GM19463 (cell line): ENCODE results near the gene CEMIP.

Experiments
- ATAC-seq: cut with Tn5 transposase; IDR thresholded peaks from one replicate; pipeline ENCODE4 v1.9.1; 2021; ENCODE audit warnings: mild to moderate bottlenecking, moderate library complexity; ENCODE audit not compliant: unreplicated experiment

CEMIP gene

GRCh38 chr15:80844011-80844732 is 65.0 kb downstream of the CEMIP start:
- ATAC-seq, result no peak

DNA sequence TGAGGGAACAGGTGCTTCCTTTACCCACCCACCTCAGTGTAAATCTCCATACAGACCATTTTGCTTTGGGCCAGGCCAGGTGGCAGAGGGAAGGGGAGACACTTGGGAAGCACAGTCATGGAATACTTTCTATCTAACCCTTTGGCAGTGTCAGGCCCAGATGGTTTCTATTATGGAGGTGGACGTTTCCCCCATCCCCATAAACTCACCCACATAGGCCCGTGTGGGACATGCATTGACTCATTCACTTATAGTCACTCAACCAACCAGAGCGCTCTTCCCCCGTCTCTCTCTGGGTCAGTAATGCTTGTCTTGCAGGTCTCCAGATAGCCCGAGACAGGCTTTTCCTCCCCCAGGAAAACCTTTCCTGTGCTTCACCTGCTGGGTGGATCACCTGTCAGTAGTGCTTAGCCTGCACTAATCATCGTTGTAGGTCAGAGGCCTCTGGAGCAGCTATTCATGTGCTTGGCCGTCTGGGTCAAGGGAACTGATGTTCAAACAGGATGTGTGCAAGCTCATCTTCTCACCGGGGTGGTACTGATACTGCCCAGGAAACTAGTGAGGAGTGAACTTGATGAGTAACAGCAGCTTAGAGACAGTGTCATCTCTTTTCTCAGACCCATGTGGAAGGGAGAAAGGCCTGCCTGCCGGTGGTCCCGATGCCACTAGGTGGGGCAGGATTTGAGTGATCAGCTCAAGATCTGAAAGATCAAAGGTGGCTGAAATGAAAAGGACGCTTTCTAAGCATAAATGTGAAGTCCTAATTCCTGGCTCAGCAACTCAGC is 67.1 kb downstream of the CEMIP start:
- no peak for ATAC-seq

- ATAC-seq, result no peak
These were observed 70.1 kb downstream of the CEMIP start for GRCh38 chr15:80849308-80849707.

GRCh38 chr15:80850941-80851451 is 71.8 kb downstream of the CEMIP start:
- ATAC-seq, result no peak

DNA sequence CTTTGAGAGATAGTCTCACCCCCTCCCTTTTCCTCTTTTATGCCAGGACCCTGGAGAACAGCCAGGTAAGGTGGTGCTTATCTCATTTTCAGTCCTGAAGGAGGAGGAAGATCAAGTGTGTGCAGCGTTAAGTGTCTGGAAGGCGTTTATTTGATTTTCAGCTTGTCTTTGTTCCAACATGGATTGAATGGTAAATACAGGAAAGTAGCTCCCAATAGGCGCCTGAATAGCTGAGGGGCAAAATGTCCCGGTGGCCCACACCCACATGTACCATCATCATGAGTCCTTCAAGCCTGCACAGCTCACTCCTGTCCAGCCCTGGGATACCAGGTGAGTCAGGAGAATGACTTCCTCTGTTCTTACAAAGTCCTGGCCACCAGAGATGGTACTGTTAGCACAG is 73.5 kb downstream of the CEMIP start:
- no peak for ATAC-seq

DNA sequence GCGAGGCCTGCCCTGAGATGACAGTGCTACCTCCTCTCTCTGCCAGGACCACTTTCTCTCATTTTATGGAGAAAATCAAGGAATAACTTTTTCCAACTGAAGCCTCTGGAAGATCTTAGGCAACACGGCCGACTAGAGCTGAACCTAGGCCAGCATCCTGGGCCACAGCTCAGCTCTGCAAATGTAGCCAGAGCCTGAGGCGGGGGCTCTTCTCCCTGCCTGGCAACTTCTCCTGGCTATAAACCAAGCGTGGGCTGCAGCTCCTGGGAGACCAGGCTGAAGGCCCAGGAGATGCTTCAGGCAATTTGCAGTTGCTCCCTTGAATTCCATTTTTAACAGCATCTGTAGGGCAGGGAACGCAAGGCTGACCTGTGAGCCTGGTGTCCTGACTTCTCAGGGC is 74.9 kb downstream of the CEMIP start:
- no peak for ATAC-seq

- no peak for ATAC-seq
These were observed 76.0 kb downstream of the CEMIP start for GRCh38 chr15:80855206-80855605.

DNA sequence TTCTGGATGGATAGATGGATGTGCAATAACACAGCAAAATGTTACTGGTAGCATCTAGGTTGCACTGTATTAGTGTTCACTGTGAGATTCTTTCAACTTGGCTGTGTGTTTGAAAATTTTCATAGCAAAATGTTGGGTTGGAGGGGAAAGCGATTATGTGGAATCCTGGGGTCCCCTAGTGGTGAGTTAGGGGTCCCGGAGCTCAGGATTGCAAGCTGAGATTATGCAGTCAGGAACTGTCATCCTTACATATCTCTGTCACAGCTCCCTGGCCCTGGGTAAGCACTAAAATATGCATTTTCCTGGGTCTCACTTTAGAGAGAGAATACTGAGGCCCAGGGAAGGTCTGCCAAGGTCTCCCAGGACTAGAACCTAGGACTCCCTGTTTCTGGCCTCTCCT is 77.2 kb downstream of the CEMIP start:
- no peak for ATAC-seq

DNA sequence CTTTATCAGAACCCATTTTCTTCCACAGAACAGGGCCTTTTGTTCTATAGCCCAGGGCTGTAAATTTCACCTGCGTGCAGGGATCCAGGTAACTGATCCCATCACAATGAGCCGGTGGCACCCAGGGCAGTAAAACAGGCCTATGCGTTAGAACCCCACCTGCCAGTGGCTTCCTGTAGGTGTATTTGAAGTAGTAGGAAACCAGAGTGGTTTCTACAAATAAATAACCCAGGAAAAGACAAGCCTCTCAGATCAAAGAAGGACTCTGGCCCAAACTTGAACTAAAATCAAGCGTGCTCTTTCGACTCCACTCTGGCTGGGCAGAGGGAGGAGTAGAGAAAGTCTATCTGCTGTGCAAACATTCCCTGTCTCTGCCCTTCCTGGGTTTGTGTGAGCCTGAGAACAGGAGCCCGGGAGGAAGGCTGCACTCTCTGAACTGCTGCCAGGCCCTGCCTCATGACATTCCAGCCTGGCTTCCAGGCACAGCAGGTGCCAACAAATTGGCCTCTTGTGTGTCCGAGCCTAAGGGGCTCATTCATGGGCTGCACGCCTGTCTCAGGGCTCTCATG is 77.7 kb downstream of the CEMIP start:
- ATAC-seq, result no peak

GRCh38 chr15:80861731-80862170 is 82.6 kb downstream of the CEMIP start:
- no peak for ATAC-seq

DNA sequence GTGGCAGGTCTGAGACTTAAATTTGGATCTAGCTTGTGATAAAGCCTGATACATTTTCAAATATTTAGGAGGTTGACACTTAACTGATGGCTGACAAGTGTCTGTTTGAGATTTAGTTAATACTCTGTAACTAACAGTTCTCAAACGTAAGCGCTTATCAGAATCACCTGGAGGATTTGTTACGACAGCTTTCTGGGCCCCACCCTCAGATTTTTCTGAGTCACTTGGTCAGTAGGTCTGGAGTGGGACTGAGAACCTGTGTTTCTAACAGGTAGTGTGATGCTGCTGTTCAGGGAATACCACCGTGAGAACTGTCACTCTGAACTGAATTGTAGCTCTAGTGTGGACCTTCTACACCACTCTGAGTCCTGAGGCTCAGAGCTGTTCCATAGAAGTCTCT is 85.5 kb downstream of the CEMIP start:
- ATAC-seq, result no peak

GRCh38 chr15:80866936-80867335 is 87.8 kb downstream of the CEMIP start:
- ATAC-seq, result no peak

- ATAC-seq, result no peak
These were observed 91.2 kb downstream of the CEMIP start for GRCh38 chr15:80870366-80870765.

DNA sequence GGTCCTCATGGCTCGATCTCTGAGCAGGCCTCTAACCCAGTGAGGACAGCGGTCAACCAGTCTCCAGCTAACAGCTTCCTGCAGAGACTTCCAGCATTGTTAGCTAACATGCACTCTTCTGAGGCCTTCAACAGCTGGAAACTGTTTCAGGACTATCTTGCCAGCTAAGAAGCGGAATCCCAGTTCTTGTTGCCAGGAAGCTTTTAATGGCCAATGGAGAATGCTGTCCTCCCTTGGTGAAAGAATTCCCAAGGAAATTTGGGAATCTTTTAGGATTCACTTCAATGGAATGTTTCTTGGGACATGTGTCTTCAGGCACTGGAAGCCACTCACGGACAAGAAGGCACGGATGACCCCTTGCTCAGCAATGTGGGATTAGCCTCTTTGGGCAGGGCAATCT is 91.7 kb downstream of the CEMIP start:
- no peak for ATAC-seq

DNA sequence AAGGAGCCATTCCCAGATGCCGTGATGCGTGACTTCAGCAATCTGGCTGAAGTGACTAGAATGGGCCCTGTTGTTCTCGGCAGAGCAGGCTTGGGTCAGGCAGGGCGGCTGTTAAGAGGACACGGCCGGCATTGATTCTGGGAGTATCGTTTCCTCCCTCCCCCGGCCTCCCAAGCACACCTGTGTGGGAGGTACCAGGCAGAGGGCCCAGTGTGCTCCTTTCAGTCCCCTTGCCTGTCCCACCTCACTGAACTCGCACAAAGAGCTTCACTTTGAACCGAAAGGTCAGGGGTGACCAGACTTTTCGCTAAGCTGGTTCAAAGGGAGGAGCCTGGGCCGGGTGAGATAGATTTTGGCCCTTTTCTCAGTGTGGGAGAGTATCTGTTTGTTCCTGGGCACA is 92.7 kb downstream of the CEMIP start:
- no peak for ATAC-seq

DNA sequence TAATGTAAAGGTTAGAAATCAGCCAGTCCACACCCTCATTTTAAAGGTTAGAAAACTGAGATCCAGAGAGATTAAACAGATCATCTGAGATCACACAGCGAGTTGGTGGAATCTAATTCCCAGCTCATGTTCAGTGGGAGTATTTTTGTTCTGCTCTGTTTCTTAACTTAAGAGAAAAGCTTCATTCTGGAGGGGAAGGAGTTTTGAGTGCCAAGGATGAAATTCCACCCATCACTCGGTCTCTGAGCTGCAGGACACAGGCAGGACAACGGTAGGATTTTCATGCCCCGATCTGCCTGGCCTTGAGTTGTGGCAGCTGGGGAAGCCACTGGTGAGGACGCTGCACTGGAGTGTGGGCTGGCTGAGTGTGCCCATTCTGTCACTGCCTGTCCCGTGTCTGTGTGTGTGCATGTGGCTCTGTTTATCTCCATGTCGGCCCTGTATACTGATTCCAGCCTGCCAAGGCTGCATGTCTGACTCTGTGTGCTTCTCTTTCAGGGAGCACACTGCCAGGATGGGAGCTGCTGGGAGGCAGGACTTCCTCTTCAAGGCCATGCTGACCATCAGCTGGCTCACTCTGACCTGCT is 94.3 kb downstream of the CEMIP start:
- ATAC-seq, result no peak

DNA sequence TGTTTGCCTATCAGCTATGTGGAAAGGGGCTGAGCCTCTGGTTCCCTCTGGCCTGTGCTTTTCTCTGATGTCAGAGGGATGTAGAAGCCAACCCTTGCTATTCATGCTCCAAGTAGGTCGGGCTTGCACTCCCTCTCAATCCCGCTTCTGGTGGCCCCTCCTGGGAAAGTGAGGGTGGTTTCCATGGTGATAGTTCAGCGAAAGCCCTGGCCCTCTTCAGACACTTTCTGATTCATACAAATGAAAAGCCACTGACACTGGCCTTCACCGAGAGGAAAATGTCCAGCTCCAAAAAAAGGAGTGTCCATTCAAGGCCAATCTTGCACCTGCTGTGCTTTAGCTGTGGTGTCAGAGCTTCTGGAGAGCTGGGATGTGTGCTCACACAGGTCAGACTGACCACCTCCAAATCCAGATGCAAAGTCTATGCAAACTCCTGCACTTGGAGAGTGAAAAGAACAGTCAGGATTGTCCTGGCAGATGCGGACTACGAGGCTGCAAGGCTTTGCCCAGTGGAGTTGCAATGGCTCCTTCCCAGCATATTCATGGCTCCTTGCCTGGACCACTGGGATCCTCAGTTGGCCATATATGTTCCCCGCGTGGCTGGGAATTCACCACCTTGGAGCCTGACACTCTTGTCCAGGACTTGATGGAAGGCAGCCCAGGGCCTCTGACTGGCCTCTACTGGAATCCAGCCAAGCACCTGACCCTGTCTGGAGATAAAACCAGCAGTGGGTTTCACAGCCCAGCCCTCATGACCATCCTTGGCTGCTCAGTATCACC is 96.6 kb downstream of the CEMIP start:
- ATAC-seq, result no peak

DNA sequence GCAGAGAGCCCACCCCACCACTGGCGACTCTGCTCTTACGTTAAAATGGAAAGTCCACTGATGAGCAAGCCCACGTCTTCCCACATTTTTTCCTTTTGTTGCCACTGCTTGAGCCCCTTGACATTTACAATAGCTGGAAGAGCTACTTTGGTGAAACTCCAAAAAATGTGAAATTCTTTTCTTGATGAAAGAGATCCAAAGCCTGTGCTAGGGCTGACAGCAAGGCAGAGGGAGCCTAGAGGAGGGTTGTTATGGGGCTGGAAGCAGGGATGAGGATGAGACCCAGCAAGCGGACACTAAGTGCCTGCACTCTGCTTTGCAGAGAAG is 97.1 kb downstream of the CEMIP start:
- ATAC-seq, result no peak

DNA sequence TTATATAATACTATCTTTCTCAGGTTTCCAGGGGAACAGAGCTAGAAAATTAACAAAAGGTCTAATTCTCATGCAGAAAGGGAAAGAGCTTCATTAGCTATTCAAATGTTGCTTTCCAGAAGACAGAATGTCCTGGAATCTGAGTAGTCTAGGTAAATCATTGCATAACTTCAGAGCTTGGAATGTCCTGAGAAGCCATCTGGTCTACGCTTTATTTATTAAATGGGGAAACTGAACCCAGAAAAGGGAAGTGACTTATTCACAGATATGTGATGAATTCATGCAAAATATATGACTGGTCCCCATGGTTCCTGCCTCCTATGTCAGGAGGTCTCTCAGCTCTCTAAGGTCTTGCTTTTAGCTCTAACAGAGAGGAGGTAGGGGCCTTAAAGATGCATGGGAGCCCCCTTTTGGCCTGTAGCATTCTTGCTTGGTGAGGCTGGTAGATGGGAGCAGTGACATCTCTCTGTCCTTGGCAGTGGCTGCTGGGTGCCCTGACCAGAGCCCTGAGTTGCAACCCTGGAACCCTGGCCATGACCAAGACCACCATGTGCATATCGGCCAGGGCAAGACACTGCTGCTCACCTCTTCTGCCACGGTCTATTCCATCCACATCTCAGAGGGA is 99.2 kb downstream of the CEMIP start:
- ATAC-seq, result no peak

GRCh38 chr15:80878867-80879250 is 99.7 kb downstream of the CEMIP start:
- ATAC-seq, result no peak
